Esophagus (tissue), 2 donors: Measurements from ENCODE around the gene RAET1E. TPM values are rescaled to one million over a fixed set of nuclear protein-coding genes. Genes with fewer than 3 reads are reported as not detected.
"Not testable (repeated sequence)": the region's sequence is repeated elsewhere in the genome, so short reads cannot be mapped to it uniquely, and the experiment has no call there.

Experiments
- H3K27ac ChIP-seq, 2 donors: one replicate each; pipeline ENCODE4 v1.5.1; 2013; ENCODE audit warnings: low read depth in 2 of 2, mild to moderate bottlenecking in 2 of 2, inconsistent platforms in 1 of 2, low read length in 1 of 2, moderate library complexity in 1 of 2
- H3K27me3 ChIP-seq, 2 donors: one replicate each; pipeline ENCODE4 v1.6.1; 2013; ENCODE audit warnings: low read length in 2 of 2, control low read depth in 1 of 2, mild to moderate bottlenecking in 1 of 2; ENCODE audit not compliant: insufficient read depth in 2 of 2, control insufficient read depth in 1 of 2
- H3K36me3 ChIP-seq, 2 donors: one replicate each; pipeline ENCODE4 v1.6.1; 2013; ENCODE audit warnings: low read length in 1 of 2; ENCODE audit not compliant: control insufficient read depth in 2 of 2, insufficient read depth in 2 of 2
- H3K4me1 ChIP-seq, 2 donors: one replicate each; pipeline ENCODE4 v1.6.1; 2013; ENCODE audit warnings: low read length in 1 of 2; ENCODE audit not compliant: control insufficient read depth in 2 of 2, insufficient read depth in 2 of 2
- H3K4me3 ChIP-seq, 2 donors: one replicate each; pipeline ENCODE4 v1.5.1; 2013; ENCODE audit warnings: low read length in 2 of 2, mild to moderate bottlenecking in 2 of 2, low read depth in 1 of 2, moderate library complexity in 1 of 2
- H3K9me3 ChIP-seq, 2 donors: one replicate each; pipeline ENCODE4 v1.6.1; 2013; ENCODE audit warnings: mild to moderate bottlenecking in 2 of 2, low read depth in 1 of 2, low read length in 1 of 2, moderate library complexity in 1 of 2; ENCODE audit not compliant: control insufficient read depth in 2 of 2, insufficient read depth in 1 of 2
- WGBS, 2 donors: extraction: QIAGEN DNeasy Blood & Tissue Kit; methylation state at CpG; one replicate each; pipeline ENCODE4 v1.1.7; 2013; 5-methylcytosine and 5-hydroxymethylcytosine counted together
- polyA plus RNA-seq, 2 donors: library from polyadenylated mRNA; stranded (reverse); fragments of 200-250 nt; gene quantifications; one replicate each; pipeline ENCODE4 v1.2.3, GENCODE V29; 2013
- donor health status: healthy with polysubstance abuse.
- donor health status: Bipolar disorder and iron deficiency.

The RAET1E gene
- polyA plus RNA-seq, 2 donors, result 25.1 to 72.5 TPM

DNA sequence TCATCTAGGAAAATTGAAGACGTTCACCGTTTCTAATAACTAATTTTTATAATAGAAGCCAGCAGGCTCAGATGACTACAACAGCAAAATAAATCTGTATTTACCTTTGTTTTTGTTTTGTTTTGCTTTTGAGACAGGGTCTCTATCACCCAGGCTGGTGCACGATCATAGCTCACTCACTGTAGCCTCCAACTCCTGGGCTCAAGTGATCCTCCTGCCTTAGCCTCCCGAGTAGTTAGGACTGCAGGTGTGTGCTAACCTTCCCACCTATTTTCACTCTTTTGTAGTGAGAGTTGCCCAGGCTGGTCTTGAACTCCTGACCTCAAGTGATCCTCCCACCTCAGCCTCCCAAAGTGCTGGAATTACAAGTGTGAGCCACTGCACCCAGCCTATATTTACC is 43.9 kb downstream of the RAET1E start:
- not testable (repeated sequence) for H3K27me3 ChIP-seq, H3K36me3 ChIP-seq, H3K4me1 ChIP-seq, H3K9me3 ChIP-seq, H3K4me3 ChIP-seq
- H3K27ac ChIP-seq, result peak overlapping the region; percentile 82 to 85
- WGBS, 2 donors, result 86 to 88% methylated on average over 4 of the region's 4 CpGs

DNA sequence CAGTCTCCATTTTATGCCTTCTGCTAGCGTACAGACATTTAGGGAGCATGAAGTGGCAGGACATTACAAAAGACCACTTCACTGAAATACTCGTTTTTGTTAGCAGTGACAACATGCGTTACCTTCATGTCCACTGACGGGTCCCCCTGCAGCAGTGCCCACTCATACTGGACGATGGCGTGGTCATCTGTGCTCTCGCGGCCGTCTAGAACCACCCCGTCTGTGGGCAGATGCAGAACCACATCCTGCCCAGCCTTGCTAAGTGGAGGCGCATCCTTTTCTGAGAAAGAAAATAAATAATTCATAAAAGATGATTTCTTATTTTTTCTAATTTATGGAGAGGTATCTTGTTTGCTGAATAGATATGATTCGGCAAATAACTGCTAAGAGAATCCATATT is 45.0 kb downstream of the RAET1E start:
- H3K4me1 ChIP-seq, result peaks cover 0 to 4% of the 10 kb centered on the region in 2 donors
- 81 to 86% methylated on average over 12 of the region's 12 CpGs for WGBS, 2 donors
- H3K27me3 ChIP-seq, result no peaks in the 10 kb centered on the region
- H3K36me3 ChIP-seq, result peaks cover 0 to 3% of the 10 kb centered on the region in 2 donors
- peak overlapping the region; percentile 84 to 86 for H3K27ac ChIP-seq
- no peaks in the 10 kb centered on the region for H3K9me3 ChIP-seq
- H3K4me3 ChIP-seq, result peak overlapping the region in 1 of 2 donors; percentile 16

- 45 to 60% methylated on average over 6 of the region's 6 CpGs for WGBS, 2 donors
- H3K4me1 ChIP-seq, result peaks cover 0 to 5% of the 10 kb centered on the region in 2 donors
Observed at GRCh38 chr6:149852180-149852579, 45.7 kb downstream of the RAET1E start.

GRCh38 chr6:149851461-149852110 is 46.3 kb downstream of the RAET1E start:
- H3K27ac ChIP-seq, result peak overlapping the region; percentile 83 to 84
- H3K9me3 ChIP-seq, result no peaks in the 10 kb centered on the region
- H3K27me3 ChIP-seq, result no peaks in the 10 kb centered on the region
- peaks cover 3 to 8% of the 10 kb centered on the region in 2 donors for H3K4me1 ChIP-seq
- WGBS, 2 donors, result 80% methylated on average over 5 of the region's 5 CpGs
- no peak overlapping the region for H3K4me3 ChIP-seq
- peaks cover 0 to 3% of the 10 kb centered on the region in 2 donors for H3K36me3 ChIP-seq

More at GRCh38 chr6:149852180-149852579, 45.7 kb downstream of the RAET1E start:
- Histone ChIP-seq H3K9me3 (no peaks in the 10 kb centered on the region), H3K27ac (peak overlapping the region; percentile 84 to 86), H3K27me3 (no peaks in the 10 kb centered on the region), H3K4me3 (peak overlapping the region; percentile 16 to 27), H3K36me3 (peaks cover 0 to 3% of the 10 kb centered on the region in 2 donors)

GRCh38 chr6:149848343-149848742 is 49.6 kb downstream of the RAET1E start:
- not testable (repeated sequence) for H3K4me3 ChIP-seq, H3K36me3 ChIP-seq, H3K9me3 ChIP-seq, H3K27me3 ChIP-seq
- WGBS, 2 donors, result 71 to 86% methylated on average over 4 of the region's 4 CpGs
- Histone ChIP-seq H3K27ac (peak overlapping the region; percentile 51 to 82), H3K4me1 (peaks cover 3 to 11% of the 10 kb centered on the region in 2 donors)

Other genes with a start within 250 kb of the RAET1E start
- gene KATNA1, start 249.4 kb downstream of the RAET1E start, polyA plus RNA-seq, result 10 to 100 TPM in 1 of 2 donors, 1 to 10 TPM in 1; 6.8 to 12.1 TPM
- gene LATS1, start 180.0 kb downstream of the RAET1E start, polyA plus RNA-seq, result 1 to 10 TPM; 4.0 to 4.8 TPM
- gene NUP43, start 151.6 kb downstream of the RAET1E start, polyA plus RNA-seq, result 1 to 10 TPM; 5.7 to 9.4 TPM
- 10 to 100 TPM; 20.8 to 64.9 TPM for gene PCMT1, start 148.4 kb downstream of the RAET1E start, polyA plus RNA-seq
- gene LRP11, start 33.8 kb downstream of the RAET1E start, polyA plus RNA-seq, result 10 to 100 TPM; 20.8 to 25.6 TPM
- 10 to 100 TPM in 1 of 2 donors, 1 to 10 TPM in 1; 8.9 to 21.2 TPM for gene RAET1G, start 25.0 kb upstream of the RAET1E start, polyA plus RNA-seq
- 1 to 10 TPM; 1.7 to 5.4 TPM for gene ULBP2, start 43.9 kb upstream of the RAET1E start, polyA plus RNA-seq
- under 1 TPM; 0.04 to 0.31 TPM for gene ULBP1, start 65.8 kb upstream of the RAET1E start, polyA plus RNA-seq
- gene RAET1L, start 127.4 kb upstream of the RAET1E start, polyA plus RNA-seq, result 10 to 100 TPM; 33.9 to 75.3 TPM
- gene ULBP3, start 171.0 kb upstream of the RAET1E start, polyA plus RNA-seq, result 1 to 10 TPM in 1 of 2 donors, under 1 TPM in 1; 0.61 to 1.9 TPM
- 10 to 100 TPM in 1 of 2 donors, 1 to 10 TPM in 1; 7.8 to 12.4 TPM for gene PPP1R14C, start 244.9 kb upstream of the RAET1E start, polyA plus RNA-seq